ENCODE results near the gene DNHD1.

DNHD1 gene

GRCh38 chr11:6486938-6487337 is 10.1 kb upstream of the DNHD1 start:
- DNase-seq (ENCODE audit: low read depth), result no peak
- H3K4me3 ChIP-seq (ENCODE audit: low read depth, low read length), result no peak overlapping the region
- TF ChIP-seq, protein P1, sequence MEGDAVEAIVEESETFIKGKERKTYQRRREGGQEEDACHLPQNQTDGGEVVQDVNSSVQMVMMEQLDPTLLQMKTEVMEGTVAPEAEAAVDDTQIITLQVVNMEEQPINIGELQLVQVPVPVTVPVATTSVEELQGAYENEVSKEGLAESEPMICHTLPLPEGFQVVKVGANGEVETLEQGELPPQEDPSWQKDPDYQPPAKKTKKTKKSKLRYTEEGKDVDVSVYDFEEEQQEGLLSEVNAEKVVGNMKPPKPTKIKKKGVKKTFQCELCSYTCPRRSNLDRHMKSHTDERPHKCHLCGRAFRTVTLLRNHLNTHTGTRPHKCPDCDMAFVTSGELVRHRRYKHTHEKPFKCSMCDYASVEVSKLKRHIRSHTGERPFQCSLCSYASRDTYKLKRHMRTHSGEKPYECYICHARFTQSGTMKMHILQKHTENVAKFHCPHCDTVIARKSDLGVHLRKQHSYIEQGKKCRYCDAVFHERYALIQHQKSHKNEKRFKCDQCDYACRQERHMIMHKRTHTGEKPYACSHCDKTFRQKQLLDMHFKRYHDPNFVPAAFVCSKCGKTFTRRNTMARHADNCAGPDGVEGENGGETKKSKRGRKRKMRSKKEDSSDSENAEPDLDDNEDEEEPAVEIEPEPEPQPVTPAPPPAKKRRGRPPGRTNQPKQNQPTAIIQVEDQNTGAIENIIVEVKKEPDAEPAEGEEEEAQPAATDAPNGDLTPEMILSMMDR (IDR thresholded peaks at IDR 0.05; ENCODE audit: control insufficient read depth, extremely low read depth, insufficient read depth), result no peak

GRCh38 chr11:6488342-6488741 is 8.7 kb upstream of the DNHD1 start:
- no peak for DNase-seq (ENCODE audit: low read depth)
- no peak overlapping the region for H3K4me3 ChIP-seq (ENCODE audit: low read depth, low read length)
- TF ChIP-seq, protein P1 (IDR thresholded peaks at IDR 0.05; ENCODE audit: control insufficient read depth, extremely low read depth, insufficient read depth), result no peak

GRCh38 chr11:6488821-6489220 is 8.3 kb upstream of the DNHD1 start:
- DNase-seq (ENCODE audit: low read depth), result no peak
- TF ChIP-seq, protein P1 (IDR thresholded peaks at IDR 0.05; ENCODE audit: control insufficient read depth, extremely low read depth, insufficient read depth), result no peak
- H3K4me3 ChIP-seq (ENCODE audit: low read depth, low read length), result no peak overlapping the region

- peak; percentile 83 for DNase-seq (ENCODE audit: low read depth)
- TF ChIP-seq, protein P1 (IDR thresholded peaks at IDR 0.05; ENCODE audit: control insufficient read depth, extremely low read depth, insufficient read depth), result no peak
- H3K4me3 ChIP-seq (ENCODE audit: low read depth, low read length), result no peak overlapping the region
These were observed 7.8 kb upstream of the DNHD1 start for GRCh38 chr11:6489306-6489705.

- DNase-seq (ENCODE audit: low read depth), result no peak
- H3K4me3 ChIP-seq (ENCODE audit: low read depth, low read length), result no peak overlapping the region
- TF ChIP-seq, protein P1 (IDR thresholded peaks at IDR 0.05; ENCODE audit: control insufficient read depth, extremely low read depth, insufficient read depth), result no peak
These were observed 1.0 kb downstream of the DNHD1 start for GRCh38 chr11:6498121-6498520.

GRCh38 chr11:6498544-6498943 is 1.5 kb downstream of the DNHD1 start:
- H3K4me3 ChIP-seq (ENCODE audit: low read depth, low read length), result no peak overlapping the region
- TF ChIP-seq, protein P1 (IDR thresholded peaks at IDR 0.05; ENCODE audit: control insufficient read depth, extremely low read depth, insufficient read depth), result no peak
- no peak for DNase-seq (ENCODE audit: low read depth)

- no peak overlapping the region for H3K4me3 ChIP-seq (ENCODE audit: low read depth, low read length)
- TF ChIP-seq, protein P1 (IDR thresholded peaks at IDR 0.05; ENCODE audit: control insufficient read depth, extremely low read depth, insufficient read depth), result no peak
- no peak for DNase-seq (ENCODE audit: low read depth)
These were observed 5.3 kb downstream of the DNHD1 start for GRCh38 chr11:6502382-6502781.
